GM20000 (cell line): ENCODE data around the gene SMARCAL1.
"Not testable (repeated sequence)": the region's sequence is repeated elsewhere in the genome, so short reads cannot be mapped to it uniquely, and the experiment has no call there.

Source experiments
- DNase-seq: peaks from one replicate; pipeline ENCODE4 v3.0.0; 2012; ENCODE audit warnings: low spot score
- TF ChIP-seq, protein P1 (sequence below): IDR thresholded peaks from 2 replicates; pipeline ENCODE4 v1.5.1; 2012; ENCODE audit warnings: mild to moderate bottlenecking, control low read depth; ENCODE audit errors: extremely low read depth, missing control alignments

Gene SMARCAL1

DNA sequence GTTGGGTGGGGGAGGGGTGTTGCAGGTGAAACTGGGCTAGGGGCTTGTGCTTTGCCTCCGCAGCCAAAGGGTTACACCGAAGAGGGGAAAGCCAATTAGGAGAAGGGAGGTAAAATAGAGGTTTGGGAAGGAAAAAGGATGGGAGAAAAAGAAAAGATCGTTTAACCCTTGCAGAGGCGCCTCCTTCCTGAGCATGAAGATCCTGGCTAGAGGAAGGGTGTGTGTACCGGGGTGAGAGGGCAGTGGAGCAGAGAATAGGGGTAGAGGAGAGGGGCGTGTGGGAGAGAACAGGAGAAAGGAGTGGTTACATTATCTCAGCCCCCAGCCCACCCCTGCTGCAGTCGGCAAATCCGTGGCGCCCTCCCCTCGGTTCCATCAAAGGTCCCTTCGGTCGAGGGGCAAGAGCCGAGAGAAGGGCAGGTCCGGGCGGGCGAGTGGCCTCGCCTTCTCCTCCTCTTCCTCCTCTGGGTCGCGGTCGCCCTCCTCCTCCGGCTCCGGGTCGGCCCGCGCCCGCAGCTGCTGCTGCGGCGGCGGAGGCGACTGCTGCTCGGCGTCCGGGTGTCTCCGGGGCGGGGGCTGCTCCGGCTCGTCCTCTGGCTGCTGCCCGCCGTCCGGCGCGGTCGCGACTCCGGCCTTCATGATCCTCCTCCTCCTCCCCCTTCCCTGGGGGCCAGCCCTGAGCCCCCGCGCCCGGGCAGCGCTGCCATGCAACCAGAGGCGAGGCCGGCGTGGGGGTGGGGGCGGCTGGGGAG lies 41.1 kb upstream of the SMARCAL1 start:
- TF ChIP-seq, protein P1, sequence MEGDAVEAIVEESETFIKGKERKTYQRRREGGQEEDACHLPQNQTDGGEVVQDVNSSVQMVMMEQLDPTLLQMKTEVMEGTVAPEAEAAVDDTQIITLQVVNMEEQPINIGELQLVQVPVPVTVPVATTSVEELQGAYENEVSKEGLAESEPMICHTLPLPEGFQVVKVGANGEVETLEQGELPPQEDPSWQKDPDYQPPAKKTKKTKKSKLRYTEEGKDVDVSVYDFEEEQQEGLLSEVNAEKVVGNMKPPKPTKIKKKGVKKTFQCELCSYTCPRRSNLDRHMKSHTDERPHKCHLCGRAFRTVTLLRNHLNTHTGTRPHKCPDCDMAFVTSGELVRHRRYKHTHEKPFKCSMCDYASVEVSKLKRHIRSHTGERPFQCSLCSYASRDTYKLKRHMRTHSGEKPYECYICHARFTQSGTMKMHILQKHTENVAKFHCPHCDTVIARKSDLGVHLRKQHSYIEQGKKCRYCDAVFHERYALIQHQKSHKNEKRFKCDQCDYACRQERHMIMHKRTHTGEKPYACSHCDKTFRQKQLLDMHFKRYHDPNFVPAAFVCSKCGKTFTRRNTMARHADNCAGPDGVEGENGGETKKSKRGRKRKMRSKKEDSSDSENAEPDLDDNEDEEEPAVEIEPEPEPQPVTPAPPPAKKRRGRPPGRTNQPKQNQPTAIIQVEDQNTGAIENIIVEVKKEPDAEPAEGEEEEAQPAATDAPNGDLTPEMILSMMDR = no peak
- peak; percentile 22 for DNase-seq

DNA sequence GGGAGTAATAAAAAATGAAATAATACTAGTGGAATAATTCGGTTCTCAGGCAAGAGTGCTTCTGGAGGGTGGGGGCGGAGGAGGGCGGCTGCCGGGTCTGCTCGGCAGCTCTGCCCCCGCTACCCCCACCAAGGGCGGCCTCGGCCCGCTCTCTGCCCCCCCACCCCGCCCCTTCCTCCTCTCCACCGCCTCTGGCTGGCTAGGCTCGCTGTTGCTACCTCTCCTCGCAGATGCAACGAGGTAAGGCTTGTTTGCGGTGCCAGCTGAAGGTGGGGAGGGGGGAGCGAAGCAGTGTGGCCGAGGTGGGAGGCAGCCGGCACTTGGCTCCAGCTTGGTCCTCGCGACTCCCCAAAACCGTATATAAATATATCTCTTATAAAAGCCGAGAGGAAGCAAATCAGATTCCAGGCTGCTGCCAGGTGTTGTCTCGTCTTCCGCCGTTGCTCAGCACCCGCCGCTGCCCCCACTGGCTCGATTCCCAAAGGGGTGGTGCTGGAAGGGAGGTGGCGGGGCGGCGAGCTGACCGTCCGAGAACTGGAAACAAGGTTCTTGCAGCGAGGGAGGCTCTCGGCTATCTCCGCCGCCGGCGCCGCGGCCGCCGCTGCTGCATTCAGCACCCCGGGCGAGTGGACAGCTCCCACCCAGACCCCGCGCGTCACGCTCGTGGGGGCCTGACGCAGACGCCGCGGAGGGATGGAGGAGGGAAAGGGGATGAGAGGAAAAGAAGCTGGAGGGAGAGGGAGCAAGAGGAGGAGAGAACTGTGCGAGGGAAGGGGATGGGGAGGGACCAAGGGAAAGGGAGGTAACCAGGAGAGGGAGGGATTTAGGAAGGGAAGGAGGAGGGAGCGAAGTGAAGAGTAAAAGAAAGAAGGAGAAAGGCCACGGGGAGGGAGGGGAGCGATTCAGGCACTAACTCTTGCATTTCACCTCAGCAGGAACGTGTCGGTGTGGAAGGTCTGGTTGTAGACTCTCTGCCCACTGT lies 40.3 kb upstream of the SMARCAL1 start, which contains the start of gene MARCHF4:
MARCHF4 (minus strand) TSS at position 763 of the 982 bp plus-strand sequence. CDS start 2,223 bp downstream, outside the sequence.
- TF ChIP-seq, protein P1 = no peak
- peak; percentile 74 for DNase-seq

DNA sequence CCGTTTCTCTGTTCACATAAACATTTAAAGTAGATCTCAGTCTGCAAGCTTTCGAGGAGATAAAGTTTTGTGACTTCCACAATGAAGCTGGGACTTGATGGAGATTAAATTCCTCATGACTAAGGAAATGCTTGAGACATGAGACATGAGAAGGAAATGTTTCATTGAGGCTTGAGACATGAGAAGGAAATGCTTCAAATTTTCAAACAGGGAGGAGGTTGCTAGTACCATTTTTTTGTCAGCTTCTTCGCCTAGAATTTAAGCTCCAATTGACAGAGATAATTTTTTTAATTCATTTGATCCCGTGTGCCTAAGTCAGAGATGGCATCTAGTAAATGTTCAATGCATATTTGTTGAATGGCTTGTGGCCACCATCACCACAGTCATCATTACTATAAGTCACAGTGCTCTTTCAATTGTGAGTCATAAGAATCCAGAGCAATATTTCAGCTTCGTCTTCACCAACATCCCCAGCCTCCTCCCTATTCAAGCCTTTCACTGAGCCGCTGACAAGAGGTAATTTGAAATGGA lies 39.5 kb upstream of the SMARCAL1 start:
- DNase-seq = no peak
- TF ChIP-seq, protein P1 = no peak

DNA sequence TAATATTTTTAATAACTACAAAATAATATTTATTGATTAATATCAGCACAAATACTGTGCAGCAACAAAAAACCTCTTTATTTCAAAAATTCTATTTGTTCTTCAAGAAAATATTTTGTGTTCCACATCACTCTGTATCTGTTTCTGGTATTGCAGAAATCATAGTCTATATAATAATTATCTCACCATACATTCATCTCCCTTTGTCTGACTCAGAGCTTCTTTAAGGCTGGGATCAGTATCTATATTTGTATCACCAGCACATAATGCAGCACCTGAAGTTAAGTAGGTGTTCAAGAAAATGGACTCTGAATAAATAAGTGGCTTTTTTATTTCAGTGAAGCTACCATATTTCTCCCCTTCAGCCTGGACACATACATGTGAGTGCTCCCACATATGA lies 38.4 kb upstream of the SMARCAL1 start:
- TF ChIP-seq, protein P1 = no peak
- no peak for DNase-seq

DNA sequence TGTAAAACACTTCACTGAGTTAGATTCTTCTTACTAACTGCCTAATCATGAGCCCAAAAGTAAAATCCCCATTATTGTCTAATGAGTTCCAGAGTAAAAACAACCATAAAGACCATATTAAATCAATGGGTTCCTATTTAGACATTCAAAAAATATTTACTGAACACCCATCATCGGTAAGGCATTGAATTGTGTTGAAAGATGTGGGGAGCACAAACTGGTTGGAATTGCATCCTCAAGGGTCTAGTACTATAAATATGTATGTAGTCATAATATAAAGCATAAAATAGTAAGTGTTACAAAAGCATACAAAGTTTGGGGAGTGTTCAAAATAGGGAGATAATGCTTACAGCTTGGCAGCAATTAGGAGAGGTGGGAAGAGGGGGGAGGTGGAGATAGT lies 37.0 kb upstream of the SMARCAL1 start:
- TF ChIP-seq, protein P1 = no peak
- no peak for DNase-seq

DNA sequence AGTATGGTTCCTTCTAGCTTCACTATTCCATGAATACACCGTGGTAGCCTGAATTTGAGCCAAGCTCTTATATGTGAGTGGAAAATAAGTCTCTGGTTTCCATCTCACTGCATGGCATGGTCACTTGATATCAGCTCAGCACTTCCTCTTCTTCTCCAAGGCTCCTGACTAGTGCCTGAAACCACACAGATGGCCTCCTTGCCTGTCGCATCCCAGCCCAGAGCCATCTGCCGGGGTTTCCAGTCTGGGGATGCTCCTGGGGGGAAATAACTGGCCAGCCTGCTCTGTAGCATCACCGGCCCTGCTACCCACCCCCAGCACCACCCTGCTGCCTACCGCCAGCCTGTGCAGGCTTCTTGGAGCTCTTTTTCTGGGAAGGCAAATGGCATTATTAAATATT lies 32.3 kb upstream of the SMARCAL1 start:
- no peak for DNase-seq
- TF ChIP-seq, protein P1 = no peak

DNA sequence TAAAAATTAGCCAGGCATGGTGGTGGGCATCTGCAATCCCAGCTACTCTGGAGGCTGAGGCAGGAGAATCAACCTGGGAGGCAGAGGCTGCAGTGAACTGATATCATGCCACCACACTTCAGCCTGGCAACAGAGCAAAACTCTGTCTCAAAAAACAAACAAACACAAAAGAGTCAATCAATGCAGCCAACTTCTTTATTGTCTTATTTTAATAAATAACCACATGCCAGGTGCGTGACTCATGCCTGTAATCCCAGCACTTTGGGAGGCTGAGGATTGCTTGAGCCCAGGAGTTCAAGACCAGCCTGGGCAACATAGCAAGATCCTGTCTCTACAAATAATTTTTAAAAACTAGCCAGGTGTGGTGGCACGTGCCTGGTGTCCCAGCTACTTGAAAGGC lies 27.9 kb upstream of the SMARCAL1 start:
- not testable (repeated sequence) for DNase-seq
